ENCODE data around the gene PCDH15.

The PCDH15 gene

DNA sequence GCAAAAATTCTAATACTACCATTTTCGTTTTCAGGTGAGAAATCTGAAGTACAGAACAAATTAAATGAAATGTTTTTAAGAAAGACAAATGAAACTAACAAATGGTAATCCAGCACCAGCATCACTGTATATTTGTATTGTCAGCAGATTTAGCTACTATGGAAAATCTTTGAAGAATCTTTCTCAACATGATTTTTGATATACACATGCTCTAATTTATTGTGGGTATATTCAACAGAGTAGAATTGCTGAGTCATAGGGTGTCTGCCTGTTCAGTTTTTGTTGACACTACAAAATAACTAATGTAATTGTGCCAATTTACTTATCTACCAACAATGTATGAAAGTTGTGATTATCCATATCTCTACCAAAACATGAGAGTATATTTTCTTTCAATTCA is 437.6 kb downstream of the PCDH15 start:
- no peak for DNase-seq

DNA sequence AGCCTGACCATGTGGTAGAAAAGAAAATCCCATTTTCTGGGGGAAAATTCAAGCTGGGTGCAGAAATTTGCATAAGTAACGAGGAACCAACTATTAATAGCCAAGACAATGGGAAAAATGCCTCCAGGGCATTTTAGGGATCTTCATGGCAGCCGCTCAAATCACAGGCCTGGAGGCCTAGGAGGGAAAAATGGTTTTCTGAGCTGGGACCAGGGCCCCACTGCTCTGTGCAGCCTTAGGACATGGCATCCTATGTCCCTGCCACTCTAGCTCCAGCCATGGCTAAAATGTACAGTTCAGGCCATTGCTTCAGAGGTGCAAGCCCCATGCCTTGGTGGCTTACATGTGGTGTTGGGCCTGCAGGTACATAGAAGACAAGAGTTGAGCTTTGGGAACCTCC is 459.0 kb downstream of the PCDH15 start:
- DNase-seq, result no peak

DNA sequence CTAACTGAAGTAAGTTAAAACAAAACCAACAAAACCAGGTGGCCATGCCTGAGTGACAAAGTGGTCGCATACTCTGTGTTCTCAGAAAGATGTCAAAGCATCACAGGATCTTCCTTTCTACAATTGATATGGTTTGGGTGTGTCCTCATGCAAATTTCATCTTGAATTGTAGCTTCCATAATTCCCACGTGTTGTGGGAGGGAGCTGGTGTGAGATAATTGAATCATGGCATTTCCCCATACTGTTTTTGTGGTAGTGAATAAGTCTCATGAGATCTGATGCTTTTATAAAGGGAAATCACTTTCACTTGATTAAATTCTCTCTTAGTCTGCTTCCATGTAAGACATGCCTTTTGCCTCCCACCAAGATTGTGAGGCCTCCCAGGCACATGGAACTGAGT is 465.7 kb downstream of the PCDH15 start:
- no peak for DNase-seq

DNA sequence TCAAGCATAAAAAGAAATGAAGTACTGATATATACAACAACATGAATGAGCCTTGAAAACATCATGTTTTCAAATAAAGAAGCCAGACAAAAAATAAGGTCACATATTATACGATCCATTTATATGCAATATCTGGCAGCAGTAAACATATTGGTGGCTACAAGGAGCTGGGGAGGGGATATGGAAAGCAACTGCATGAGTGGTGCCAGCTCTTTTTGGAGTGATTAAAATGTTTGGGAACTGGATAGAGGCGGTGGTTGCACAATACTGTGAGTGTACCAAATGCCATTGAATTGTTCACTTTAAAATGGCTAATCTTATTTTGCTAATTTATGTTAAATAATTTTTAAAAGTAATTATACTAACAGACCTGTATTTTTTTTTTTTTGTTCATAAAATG is 481.7 kb downstream of the PCDH15 start:
- no peak for DNase-seq

DNA sequence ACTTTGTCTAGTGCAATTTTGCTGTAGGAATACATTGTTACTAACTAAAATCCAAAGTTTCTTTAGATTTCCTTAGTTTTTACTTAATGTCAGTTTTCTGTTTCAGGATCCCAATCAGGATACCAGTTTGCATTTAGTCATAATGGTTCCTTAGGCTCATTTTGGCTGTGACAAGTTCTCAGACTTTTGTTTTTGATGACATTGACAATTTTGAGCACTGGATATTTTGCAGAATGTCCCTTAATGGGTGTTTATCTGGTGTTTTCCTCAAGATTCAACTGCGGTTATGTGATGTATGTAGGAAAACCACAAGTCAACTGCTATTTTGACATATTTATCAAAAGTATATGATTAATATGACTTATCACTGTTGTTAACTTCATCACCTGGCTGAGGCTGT is 482.6 kb downstream of the PCDH15 start:
- DNase-seq, result no peak

DNA sequence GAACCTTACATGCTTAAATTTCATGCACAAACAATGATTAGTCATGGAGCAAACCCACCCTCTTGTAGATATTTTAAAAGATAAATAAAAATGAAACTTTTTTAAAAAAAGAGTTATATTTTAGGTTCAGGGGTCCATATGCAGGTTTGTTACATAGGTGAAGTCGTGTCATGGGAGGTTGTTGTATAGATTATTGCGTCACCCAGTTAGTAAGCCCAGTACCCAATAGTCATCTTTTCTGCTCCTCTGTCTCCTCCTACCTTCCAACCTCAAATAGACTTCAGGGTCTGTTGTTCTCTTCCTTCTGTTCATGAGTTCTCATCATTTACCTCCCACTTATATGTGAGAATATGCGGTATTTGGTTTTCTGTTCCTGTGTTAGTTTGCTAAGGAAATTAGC is 486.6 kb downstream of the PCDH15 start:
- DNase-seq, result no peak

DNA sequence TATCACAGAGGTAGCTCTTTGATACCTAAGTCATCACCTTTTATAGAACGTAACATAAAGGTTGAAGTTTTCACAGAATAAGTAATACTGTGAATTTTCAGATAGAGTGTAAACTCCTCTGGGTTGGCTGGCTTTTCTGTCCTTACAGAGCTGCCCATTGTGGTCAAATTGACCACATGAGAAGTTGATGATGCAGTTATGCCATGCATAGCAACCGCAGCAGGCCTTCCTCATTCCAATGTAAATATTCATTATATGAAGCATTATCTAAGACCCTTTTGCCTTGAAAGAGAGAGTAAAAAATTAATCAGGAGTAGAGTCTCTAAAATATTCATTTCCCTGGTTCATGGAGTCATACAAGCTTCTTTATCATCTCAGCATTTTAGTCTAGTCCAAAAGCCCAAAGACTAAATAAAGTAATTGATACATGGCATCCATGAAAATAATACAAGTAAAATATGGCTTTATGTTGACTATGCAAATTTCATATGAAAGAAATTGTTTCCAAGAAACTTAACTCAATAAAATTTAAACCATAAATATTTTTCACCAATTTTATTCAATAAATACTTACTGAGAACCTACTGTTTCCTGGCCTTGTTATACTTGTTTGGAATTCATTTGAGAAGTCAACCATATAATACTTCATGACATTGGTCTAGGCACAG is 516.4 kb downstream of the PCDH15 start:
- no peak for DNase-seq

DNA sequence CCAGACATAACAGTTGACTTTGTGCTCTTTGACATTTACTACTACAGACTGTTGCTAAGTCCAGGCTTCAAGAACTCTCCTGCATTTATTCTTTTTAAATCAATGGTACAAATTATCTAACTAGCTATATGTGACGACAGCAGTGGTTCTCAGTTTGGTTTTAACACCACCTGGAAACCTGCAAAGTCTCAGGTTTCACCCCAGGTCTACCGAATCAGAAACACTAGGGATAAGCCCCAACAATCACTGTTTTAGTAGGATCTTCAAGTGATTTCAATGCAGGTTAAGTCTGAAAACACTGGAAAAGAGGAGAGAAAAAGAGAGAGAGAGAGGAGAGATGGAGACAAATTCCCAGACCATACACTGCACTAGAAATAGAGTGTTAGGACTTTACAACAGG is 519.0 kb downstream of the PCDH15 start:
- no peak for DNase-seq

DNA sequence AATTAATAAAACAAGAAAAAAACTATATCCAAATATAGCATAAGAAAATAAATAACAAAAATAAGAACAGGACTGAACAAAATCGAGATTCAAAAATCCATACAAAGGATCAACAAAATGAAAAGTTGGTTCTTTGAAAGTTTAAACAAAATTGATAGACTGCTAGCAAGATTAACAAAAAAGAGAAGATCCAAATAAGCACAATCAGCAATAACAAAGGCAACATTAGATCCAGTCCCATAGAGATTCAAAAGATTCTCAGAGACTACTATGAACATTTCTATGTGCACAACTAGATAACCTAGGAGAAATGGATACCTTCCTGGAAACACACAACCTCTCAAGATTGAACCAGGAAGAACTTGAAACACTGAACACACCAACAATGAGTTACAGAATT is 534.6 kb downstream of the PCDH15 start:
- no peak for DNase-seq

DNA sequence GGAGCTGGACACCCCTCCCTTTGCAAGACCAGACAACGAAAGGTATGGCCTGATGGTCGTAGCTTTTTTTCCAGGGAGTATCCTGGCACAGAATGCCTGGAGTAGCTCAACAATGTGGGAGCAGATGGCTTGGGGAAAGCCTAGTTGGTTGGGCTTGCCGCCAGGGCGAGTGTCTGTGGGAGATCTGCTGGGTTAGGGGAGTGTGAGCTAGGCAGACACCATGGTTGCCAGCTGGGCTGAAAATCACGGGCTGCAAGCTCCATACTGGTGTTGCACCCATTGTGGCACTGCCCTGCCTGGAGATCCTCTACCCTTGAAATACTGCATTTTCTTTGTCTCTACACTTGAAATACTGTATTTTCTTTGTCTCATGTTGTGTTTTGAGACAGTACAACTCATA is 538.3 kb downstream of the PCDH15 start:
- DNase-seq, result no peak

DNA sequence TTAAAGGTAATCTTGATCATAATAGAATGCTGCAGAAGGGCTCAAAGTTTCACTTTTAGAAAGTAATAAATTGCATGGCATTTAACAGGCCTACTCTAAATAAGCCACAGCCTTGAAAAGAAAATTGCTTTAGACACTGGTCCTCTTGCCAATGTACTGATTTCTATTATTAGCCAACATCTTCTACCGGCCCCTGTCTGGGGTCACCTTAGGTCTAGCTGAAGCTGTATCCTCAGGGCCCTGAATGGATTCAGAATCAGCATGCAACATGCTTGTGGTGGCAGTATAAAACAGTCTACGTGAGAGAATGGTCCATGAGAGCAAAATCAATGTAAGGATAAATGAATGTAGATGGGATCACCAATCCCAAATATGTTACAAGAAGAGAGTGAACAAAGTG is 541.9 kb downstream of the PCDH15 start:
- no peak for DNase-seq

DNA sequence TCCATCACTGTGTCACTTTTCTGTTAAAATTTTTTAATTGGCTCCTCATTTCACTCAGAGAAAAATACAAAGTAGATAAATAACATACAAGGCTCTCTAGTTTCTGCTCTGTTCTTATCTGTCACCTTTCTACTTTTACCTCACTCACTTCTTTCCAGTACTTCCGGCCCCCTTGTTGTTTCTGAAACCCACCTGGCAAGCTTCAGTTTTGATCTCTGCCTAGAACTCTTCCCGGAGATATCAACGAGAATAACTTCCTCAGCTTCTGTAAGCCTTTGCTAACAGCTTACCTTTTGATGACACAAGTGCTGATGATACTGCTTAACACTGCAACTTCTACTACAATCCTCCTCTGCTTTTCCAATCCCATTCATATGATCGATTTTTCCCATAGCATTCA is 566.2 kb downstream of the PCDH15 start:
- no peak for DNase-seq

DNA sequence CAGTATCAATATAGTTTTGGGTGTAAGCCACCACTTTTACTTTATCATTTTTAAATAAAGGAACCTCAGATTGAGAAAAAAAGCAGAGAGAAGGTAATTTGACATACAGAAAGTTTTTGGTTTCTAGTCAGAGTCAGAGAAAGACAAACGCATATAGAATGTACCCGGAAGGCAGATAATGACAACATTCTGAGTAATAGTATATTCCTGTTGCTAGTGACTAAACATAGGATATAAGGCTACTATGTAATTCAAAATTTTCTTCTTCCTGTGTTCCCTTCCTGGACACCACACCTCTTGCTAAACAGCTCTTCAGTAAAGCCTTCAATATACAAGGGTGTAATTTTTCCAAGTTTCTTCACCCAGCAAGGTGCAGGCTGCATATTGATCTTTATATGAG is 597.6 kb downstream of the PCDH15 start:
- DNase-seq, result no peak

DNA sequence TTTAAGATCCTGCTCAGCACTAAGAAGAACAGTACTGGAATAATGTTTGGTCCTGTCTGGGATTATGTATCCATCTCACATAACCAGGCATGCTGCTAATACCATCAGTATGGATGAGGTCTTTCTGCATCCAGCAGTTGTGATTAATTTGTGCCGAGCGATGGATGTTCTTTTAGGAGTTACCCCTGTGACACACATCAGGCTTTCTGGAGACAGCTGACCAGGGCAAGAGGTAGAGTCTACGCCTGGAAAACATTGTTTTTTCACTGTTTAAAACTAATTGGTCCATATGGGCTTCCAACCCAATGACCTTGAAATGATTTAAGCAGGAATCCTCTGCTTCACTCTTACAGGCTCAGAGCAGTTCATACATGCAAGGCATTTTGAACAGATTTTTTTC is 603.0 kb downstream of the PCDH15 start:
- no peak for DNase-seq

DNA sequence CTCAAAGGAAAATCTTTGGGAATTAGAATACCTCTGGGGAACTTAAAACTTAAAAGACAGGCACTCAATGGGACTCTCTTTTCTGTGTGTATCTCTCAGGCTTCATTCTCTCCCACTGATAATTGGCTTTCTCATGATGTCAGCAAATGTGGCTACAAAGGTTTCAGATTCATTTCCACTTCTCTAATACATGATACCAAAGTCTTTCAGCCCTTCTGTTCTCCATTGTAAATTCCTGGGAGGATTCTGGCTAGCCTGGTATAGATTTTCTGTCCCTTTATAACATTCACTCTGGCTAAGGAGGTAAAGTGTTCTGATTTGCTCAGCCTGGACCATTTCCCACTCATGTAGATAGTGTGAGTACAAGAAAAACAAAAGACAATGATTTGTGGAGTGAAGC is 606.2 kb downstream of the PCDH15 start:
- no peak for DNase-seq

DNA sequence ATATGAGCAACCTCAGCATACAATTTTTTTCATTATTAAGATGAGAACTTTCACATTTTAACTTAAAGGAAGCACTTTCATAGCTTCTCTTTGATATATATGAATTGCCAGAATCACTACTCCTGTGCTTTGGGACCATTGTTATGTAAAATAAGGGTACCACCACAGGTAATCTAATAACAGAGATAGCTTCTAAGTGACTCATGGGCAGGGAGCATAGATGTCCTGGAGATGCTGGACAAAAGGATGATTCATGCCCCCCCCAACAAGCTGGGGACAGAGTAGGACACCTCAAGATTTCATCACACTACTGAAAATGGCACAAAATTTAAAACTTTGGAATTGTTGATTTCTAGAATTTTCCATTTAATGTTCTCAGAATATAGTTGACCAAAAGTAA is 641.1 kb downstream of the PCDH15 start:
- no peak for DNase-seq

DNA sequence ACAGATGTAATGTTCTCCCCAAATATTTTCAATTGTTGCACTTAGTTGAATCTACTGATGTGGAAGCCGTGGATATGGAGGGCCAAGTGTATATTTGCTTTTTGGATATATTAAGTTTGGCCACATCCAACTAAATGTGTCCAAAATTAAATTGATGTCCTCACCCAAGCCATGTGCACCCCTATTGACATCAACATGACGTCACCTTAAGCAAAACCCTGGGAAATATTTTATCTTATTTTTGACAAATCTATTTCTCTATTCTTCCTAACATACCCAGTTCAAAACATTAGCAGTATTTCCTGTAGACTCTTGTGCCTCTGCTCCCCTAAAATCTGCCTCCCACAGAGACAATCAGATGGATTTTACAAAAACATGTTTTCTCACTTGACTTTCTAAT is 652.5 kb downstream of the PCDH15 start:
- no peak for DNase-seq

DNA sequence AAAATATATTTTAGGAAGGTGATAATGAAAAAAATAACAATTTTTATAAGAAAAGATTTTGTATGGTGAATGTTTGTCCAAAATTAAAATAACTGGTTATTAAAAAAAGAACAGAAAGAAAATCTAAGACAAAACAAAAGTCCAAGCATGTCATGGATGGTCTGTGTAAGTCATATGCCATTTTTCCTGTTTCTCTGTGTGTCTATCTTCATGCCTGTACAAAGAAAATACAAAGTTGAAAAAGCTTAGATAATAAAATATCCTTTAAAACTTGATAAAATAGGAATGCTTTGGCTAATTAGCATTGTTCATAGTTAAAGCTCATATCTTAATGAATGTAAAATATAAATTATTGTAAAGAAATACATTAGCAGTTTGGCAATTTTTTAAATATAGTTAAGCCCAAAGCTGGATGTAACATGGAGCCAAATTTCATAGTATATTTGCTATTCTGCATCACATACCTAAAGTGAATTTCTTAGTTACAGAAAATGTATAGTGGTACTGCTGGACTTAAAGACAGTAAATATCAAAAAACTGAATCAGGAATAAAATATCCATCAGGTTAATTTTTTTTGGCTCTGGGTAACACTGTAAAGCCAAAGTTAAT is 661.1 kb downstream of the PCDH15 start:
- no peak for DNase-seq

DNA sequence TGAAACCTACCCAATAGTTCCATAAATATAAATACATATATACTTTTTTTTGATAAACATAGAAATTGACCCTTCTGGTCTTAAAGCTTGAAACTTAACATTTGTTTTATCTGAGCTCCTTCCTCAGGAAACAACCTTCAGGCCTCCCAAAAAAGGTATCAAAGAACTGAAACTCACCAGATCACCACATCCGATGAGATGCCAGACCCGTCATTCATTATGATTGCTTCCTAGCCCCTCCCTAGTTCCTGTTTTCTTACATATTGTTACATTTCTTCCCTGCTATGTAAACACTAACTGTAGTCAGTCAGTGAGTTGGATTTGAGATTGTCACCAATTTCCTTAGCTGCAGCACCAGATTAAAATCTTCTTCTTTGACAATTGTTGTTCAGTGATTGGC is 663.6 kb downstream of the PCDH15 start:
- no peak for DNase-seq

DNA sequence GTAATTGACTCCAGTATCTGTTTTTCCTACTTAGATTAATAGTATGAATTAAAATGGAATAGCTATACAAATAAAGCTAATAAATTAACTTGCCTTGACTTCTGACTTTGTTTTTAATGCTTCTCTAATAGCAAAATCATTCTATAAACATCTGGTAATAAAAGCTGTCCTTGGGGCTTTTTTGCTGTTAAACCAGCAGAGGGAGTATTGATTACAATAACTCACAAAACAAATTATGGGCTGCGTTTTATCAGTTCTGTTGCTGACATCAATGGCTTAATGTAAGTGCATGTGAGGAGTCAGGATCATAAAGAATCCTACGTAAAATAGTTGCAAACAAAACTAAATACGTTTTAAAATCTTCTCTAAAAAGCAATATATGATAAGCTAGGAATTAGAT is 667.8 kb downstream of the PCDH15 start:
- DNase-seq, result no peak

DNA sequence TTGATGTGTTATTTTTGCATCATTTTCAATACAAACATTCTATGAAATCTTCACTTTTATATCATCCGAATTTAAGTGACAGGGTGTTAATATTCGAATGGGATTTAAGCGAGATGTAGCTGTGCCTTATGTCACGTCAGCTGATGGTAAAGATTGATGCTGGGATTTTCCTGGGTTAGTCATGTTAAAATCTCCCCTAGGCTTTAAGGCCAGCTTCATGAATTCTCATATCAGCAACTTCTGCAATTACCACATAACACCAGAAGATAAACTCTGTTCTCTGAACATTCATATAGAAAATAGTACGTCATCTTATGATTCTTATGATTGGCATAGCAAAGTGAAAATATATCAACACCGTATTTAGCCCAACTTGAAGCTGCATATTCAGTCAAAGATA is 669.2 kb downstream of the PCDH15 start:
- no peak for DNase-seq

DNA sequence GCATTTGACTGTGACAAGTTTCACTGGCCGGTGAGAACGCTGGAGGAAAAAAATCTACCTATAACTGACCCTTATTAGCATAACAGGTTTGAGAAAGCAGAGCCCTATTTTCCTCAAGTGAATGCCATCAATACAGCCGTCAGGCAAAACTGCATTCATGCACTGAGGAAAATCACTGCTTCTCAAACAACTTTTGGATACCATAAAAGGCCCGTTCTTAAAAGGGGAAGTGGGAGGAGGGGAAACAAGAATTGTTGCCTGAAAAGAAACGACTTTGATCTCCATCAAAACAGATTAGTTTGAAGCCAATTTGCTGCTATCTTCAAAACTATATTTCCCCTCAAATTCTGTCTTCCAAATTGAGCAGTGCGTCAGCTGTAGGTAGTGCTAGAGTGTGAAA is 670.6 kb downstream of the PCDH15 start:
- DNase-seq, result no peak

DNA sequence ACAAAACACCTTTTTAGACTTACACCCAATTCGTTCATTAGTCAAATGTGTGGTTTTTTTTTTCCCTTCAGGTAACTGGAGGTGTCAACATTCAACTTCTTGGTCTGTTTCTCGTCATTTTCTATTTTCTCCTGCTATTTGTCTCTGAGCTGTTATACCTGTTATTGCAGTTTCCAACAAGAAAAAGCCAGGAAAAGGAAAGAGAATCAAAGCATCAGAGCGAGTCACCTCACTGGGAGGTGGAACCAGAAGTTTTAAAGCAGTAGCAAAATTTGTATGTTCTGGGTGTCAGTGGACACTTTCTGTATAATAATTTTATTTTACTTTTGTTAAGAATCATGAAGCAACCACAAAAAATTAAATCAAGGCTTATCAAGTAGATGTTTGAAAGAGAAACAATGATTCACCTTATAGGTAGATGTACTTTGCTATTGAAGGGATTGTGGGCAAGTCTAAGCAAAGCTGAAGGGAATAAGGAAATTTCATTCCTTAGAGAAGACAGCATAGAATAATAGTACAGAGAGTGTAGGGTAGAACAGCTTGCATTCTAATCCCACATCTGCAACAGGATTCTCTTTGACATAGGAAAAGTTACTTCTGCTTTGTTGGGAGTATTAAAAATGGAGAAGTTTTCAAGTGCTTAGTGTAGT is 675.8 kb downstream of the PCDH15 start:
- DNase-seq, result no peak

DNA sequence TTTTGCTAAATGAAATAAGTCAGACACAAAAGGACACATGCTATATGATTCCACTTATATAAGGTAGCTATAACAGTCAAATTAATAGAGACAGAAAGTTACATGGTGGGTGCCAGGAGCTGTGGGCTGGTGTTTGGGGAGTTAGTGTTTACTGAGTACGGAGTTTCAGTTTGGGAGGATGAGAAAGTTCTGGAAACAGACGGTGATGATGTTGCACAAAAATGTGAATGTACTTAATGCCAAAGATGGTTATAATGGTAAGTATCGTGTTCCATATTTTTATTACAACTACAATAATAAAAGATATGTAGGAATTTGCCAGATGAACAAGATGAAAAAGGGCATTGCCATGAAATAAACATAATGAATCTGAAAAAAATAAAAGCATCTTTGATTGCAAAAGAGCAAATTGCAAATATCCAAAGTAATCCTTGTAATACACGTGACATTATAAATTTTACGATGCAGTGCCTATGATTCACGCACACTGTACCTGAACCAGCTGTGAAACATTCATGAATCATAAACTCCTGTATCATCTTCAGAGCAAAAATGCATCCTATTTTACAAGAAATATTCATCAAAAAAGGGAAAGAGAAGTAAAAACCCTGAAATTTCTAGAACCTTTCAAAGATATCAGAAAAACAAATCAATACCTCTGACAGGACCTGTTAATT is 676.7 kb downstream of the PCDH15 start:
- no peak for DNase-seq

Measured in NCI-H510A (cell line).